Endometrial microvascular endothelial cells (primary cell): ENCODE measurements around the gene UBR3. TPM values are rescaled to one million over a fixed set of nuclear protein-coding genes. Genes with fewer than 3 reads are reported as not detected.
"Not testable (repeated sequence)": the region's sequence is repeated elsewhere in the genome, so short reads cannot be mapped to it uniquely, and the experiment has no call there.

Source experiments
- in situ Hi-C: cut with HindIII; loops from 2 replicates; pipeline ENCODE4 v1.10.0; 2017; ENCODE audit warnings: low sequenced_read_pairs, low pct_unique_long_range_greater_than_20kb; ENCODE audit errors: inconsistent ontology term
- total RNA-seq: library from RNA; depleted of rRNA; stranded (reverse); fragments of >200 nt; gene quantifications from one replicate; pipeline ENCODE4 v1.2.3, GENCODE V29; 2015; ENCODE audit errors: inconsistent ontology term

Gene UBR3
- total RNA-seq, 1 donor from 2014 or later: 33.1 TPM

- in situ Hi-C loops: no loop called here
Observed at GRCh38 chr2:170115501-170116229, 288.4 kb downstream of the UBR3 start.

- in situ Hi-C loops: no loop called here
Observed at GRCh38 chr2:170118641-170119040, 291.4 kb downstream of the UBR3 start.

GRCh38 chr2:170119326-170119725 is 292.1 kb downstream of the UBR3 start:
- in situ Hi-C loops: not testable (repeated sequence)

- in situ Hi-C loops: no loop called here
Observed at GRCh38 chr2:170121689-170122088, 294.4 kb downstream of the UBR3 start.

GRCh38 chr2:170122883-170123547 is 295.8 kb downstream of the UBR3 start:
- in situ Hi-C loops: no loop called here

- in situ Hi-C loops: no loop called here
Observed at GRCh38 chr2:170123593-170123992, 296.3 kb downstream of the UBR3 start.

GRCh38 chr2:170126138-170126728 is 299.0 kb downstream of the UBR3 start:
- in situ Hi-C loops: not testable (repeated sequence)

Other genes with a start within 250 kb of the UBR3 start
- 18.2 TPM for gene PPIG, start 243.1 kb upstream of the UBR3 start, total RNA-seq
- gene CFAP210, start 133.0 kb upstream of the UBR3 start, total RNA-seq: not detected
- gene PHOSPHO2, start 133.0 kb upstream of the UBR3 start, total RNA-seq: 0.19 TPM
- 1.6 TPM for gene KLHL23, start 93.6 kb upstream of the UBR3 start, total RNA-seq
- gene SSB, start 28.6 kb upstream of the UBR3 start, total RNA-seq: 104 TPM
- 35.8 TPM for gene METTL5, start 2.5 kb upstream of the UBR3 start, total RNA-seq